ENCODE data around the gene SDK1. TPM values are rescaled to one million over a fixed set of nuclear protein-coding genes. Genes with fewer than 3 reads are reported as not detected.

SDK1 gene
- total RNA-seq, 1 donor = 0.43 TPM

DNA sequence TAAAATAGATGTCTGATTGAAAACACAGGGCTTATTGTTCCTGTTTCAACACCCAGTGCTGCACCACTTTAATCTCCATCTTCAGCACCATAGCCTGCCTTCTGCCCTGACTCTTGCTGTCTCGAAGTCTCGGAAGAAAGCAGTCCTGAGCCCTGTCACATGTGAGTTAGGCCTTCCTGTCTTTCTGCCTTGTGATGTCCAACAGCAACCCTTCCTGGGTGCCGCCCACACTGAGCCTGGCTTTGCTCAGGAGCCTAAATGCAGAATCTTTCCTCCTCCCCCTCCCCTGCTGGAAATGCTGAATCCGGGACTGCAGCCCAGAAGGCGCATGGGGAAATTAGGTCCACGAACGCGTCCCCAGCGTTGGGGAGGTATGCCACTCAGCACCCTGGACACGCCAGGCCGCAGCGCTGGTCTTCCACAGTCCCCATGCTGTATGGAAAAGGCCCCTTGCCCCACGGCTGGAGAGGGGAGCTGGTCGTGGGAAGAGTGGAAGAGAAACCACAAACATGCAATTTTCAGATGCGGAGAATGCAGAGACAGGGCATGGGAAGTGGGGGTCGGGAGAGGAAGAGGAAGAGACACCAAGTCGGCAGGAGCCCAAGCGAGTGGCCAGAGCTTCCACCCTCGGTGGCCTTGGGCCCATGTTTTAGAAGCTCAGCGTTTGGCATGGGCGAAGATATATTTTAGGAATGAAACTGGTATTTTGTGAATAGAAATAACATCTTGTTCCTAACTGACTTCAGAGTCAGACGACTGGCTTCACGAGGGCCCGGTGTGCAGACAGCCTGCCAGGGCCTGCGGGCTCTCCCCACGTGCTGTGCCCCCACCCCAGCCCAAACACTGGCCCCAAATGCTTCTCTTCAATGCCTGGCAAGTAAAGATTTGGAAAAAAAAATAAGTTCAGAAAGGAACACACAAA, 724.9 kb downstream of the SDK1 start:
- DNase-seq (ENCODE audit: low read depth) = no peak
- no peak for TF ChIP-seq CTCF (IDR thresholded peaks at IDR 0.05; ENCODE audit: insufficient read depth, low read depth, low read length)

GRCh38 chr7:4026941-4027486, 726.0 kb downstream of the SDK1 start:
- H3K4me3 ChIP-seq (ENCODE audit: low read depth, low read length) = no peak overlapping the region
- DNase-seq (ENCODE audit: low read depth) = no peak
- no peak for TF ChIP-seq CTCF (IDR thresholded peaks at IDR 0.05; ENCODE audit: insufficient read depth, low read depth, low read length)

More for the DNA sequence above, 724.9 kb downstream of the SDK1 start:
- no peak overlapping the region for H3K4me3 ChIP-seq (ENCODE audit: low read depth, low read length)

DNA sequence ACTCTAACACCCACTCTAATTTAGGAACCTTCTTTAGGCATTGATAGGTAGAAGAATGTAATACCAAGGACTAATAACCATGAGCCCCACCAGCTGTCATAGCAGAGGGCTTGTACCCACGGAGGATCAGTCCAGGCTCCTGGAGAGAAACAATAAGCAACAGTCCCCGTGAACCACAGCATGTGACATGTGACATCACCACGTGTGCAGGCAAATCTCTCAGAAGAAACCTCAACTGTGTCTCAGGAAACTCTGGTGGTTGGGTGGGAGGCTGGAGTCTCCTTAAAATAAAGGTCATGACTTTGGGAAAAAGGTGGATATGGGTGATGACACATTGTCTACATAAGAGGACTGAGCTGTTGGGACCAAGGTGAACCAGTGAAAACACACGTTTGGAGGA, 727.2 kb downstream of the SDK1 start:
- DNase-seq (ENCODE audit: low read depth) = no peak
- no peak overlapping the region for H3K4me3 ChIP-seq (ENCODE audit: low read depth, low read length)
- no peak for TF ChIP-seq CTCF (IDR thresholded peaks at IDR 0.05; ENCODE audit: insufficient read depth, low read depth, low read length)

GRCh38 chr7:4029941-4030340, 728.9 kb downstream of the SDK1 start:
- DNase-seq (ENCODE audit: low read depth) = no peak
- TF ChIP-seq CTCF (IDR thresholded peaks at IDR 0.05; ENCODE audit: insufficient read depth, low read depth, low read length) = no peak
- H3K4me3 ChIP-seq (ENCODE audit: low read depth, low read length) = no peak overlapping the region

DNA sequence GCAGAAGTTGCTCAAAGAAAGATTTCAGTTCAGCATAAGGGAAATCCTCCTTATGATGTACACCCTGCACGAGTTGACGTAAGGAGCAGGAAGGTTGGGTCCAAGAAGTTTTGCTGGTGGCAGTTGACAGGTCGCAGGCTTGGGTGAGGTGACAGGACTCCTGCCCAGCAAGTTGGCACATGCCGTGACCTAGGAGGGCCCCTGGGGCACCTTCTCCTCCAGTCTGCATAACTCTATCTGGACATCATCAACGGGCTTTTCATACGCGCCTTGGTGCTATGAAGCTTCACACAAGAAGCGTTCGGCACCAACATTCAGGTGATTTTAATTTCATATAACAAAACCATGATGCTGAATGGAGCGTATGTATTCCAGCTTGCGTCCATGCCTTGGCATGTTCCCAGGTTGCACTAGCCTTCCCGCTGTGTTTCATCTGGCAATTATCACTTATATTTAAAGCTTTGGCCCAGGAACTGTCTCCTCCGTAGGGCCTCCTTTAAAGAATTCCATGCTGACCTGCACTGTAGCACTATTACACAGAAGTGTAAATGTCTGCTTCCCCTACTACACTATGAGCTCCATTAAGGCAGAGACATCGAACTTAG, 729.4 kb downstream of the SDK1 start:
- TF ChIP-seq CTCF (IDR thresholded peaks at IDR 0.05; ENCODE audit: insufficient read depth, low read depth, low read length) = no peak
- DNase-seq (ENCODE audit: low read depth) = no peak
- no peak overlapping the region for H3K4me3 ChIP-seq (ENCODE audit: low read depth, low read length)

DNA sequence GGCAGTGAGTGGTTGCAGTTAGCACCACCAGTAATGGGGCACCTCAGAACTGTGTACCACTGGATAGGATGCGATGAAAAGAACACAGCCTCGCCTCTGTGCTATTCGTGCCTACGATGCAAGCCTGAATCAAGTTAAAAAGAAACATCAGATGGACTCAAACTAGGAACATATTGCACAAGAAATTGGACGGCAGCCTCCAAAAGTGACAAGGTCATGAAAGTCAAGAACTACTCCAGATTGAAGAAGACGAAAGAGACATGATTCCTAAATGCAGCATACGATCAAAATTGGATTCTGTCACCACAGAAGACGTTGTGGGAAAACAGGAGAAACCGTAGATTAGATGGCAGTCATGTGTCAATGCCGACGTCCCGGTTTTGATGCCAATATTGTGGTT, 732.9 kb downstream of the SDK1 start:
- no peak for TF ChIP-seq CTCF (IDR thresholded peaks at IDR 0.05; ENCODE audit: insufficient read depth, low read depth, low read length)
- no peak for DNase-seq (ENCODE audit: low read depth)
- H3K4me3 ChIP-seq (ENCODE audit: low read depth, low read length) = no peak overlapping the region
